GM21515 (cell line): ENCODE data around the gene NEDD9.

ENCODE experiments used
- ATAC-seq: cut with Tn5 transposase; IDR thresholded peaks from one replicate; pipeline ENCODE4 v1.9.1; 2021; ENCODE audit not compliant: unreplicated experiment

Gene NEDD9

DNA sequence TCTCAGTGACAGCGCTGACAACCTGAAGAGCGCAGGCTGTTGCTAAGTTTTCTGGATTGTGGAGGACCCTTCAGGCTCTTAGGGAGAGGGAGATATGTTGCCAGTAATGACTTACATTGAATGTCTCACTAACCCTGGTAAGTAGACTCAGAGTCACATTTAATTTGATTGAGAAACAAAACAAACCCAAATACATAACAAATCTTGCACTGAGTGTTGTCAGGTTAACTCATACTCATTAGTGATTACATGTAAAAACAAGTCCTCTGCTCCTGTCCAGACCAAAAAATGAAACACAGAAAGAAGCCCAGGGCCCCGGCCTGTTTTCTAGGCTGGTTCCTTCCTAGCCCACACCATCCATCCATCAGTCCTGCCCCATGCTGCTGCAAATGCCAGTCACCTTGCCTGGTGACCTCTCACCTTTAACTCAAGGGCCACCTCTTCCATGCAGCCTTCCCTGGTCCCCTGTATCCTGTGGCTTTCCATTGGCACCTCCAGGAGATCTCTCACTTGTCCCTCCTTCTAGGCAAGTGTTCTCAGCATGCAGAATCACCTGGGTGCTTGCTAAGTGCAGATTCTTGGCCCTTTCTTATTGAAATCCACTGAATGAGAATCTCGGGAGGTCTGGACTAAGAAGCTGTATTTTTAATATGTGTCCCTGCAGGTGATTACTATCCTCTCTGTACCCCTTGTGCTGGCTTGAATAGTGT is 86.2 kb downstream of the NEDD9 start:
- ATAC-seq = no peak

DNA sequence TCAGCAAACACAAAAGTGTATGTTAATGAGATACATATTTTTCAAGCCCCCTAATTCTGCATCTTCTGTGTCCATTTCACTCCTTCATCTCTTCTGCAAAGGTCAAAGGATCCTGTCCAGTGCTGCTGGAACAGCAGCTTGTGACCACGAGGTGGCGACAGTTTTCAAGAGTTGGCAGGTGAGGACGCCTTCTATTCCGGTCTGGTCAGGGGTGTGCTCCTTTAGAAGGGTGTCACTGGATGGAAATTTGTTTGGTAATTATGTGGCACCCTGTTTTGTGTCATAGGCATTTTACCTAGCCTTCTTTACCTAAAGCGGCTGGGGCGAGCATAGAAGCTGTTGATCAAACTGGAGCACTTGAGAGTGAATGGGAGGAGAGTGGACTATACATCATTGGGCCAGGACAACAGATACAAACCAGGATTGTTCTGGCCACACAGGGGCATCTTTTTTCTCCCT is 88.0 kb downstream of the NEDD9 start:
- no peak for ATAC-seq

DNA sequence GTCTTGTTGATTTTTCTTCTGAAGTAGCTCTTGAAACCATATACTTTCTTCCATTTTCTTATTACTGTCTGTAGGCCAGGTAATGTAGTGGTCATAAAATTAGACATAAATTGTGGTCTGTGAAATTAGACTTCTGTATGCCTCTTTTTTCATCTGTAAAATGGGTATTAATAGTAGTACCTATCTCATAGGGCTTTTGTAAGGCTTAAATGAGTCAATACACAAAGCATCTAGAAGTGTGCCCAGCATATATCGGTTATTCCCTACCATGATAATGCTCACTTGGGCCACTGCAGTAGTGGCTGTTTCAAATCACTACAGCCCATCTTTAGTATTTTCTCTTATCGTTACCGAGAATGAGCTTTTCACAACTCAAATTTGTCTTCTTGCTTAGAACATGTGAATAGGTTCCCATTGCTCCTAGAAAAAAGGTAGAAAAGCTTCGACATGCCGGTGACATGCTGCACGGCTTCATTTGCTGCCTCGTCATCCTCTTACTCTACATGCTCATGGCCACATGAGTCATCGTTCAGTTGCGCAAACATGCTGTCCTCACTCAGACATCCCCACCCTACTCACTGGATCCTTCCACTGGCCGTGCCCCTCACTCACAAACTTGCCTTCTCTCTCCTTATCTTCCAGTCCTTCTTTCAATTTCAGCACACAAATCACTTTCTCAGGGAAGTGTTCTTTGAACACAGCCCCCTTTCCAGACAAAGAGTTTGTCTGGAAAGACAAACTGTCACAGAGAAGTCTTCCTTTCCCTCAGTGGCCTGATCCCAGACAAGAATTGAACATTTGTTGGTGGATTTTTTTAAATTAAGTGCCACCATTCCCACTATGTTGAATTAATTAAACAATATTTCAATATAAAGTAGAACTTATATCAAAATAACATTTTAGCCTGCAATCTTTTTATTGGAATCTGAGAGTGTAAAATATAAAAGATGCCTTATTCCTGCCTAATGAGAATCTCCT is 88.8 kb downstream of the NEDD9 start:
- ATAC-seq = no peak

GRCh38 chr6:11142296-11143027 is 90.0 kb downstream of the NEDD9 start:
- no peak for ATAC-seq

GRCh38 chr6:11141295-11141694 is 91.2 kb downstream of the NEDD9 start:
- ATAC-seq = no peak

DNA sequence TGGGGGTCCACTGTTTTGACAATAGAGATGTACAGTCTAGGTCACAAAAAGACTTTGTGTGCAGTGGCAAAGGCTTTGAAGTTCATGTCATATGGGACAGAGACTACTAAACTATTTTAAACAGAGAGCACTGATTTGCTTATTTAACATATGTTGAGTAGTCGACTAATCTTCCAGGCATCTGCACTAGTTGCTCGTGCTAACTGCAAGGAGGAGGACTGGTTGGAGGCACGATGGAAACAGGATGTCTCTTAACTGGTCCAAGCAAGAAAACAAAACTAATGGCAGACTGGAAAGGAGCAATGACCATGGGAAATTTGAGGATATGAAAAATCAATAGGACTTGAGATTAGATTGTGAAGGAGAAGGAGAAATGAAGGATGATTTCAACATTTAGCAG is 92.4 kb downstream of the NEDD9 start:
- no peak for ATAC-seq

DNA sequence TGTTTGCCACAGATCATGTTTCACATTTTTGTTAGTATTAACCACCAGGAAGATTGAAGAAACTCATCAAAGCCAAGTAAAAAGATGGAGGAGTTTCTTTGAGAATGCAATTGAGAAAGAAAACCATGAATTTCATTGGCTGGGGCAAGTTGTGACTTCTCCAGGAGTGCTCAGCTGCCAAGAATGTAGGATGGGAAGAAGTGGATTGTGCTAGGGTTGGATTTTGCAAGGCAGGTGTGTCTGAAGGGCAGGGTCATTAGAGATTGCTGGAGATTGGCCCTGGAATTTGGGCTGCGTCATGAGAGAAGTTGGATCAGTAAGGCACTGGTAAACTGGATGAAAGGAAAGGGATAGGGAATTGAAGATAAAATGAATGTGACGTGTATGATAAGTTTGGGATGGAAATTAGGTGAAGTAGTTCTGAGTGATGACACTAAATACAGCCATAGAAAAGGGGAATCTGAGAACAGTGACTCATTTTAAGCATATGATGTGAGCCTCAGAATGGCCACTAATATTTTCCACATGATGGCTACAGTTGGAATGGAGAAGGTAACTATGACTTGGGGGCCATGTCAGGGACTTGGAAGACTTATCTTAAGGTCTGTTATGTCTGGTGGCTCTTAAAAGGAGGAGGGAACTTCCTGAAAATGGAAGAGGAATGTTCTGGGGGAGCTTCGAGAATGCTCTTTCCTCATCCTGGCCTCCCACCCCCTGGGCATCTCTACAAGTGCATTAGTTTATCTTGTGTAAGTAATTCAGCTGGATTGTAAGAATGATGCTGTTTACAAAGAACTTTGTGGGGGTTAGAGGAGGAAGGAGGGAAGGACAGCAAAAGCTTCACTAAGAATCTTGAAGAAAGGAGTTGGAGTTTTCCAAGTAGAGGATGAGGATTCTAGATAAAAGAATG is 93.2 kb downstream of the NEDD9 start:
- no peak for ATAC-seq

DNA sequence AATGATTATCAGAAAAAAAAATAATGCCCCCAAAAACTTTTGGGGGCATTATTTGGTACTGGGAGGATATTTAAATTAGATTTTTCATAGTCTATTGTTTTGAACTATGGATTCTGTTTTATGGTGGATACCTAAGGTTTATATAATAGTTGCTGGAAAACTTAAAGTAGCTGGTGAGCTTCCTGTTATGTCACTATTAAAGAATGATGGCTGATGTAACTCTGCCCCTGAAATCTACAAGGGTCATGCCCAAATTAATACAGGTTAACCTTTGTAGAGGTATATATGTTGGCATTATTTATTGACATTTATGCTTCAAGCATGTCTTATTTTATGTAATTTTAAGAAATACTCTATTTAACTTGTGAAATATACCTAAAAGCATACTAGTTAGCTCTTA is 95.7 kb downstream of the NEDD9 start:
- ATAC-seq = no peak
